ENCODE results near the gene NTMT2.
"Not testable (repeated sequence)": the region's sequence is repeated elsewhere in the genome, so short reads cannot be mapped to it uniquely, and the experiment has no call there.

The NTMT2 gene

GRCh38 chr1:170170513-170170912, 24.8 kb downstream of the NTMT2 start:
- H3K27ac Mint-ChIP-seq, H3K4me3 Mint-ChIP-seq: not testable (repeated sequence)

GRCh38 chr1:170174395-170174794, 28.6 kb downstream of the NTMT2 start:
- intact Hi-C loops (cut with micrococcal nuclease), result no loop called here
- Mint-ChIP-seq H3K27ac (no peak overlapping the region), H3K27me3 (no peaks in the 10 kb centered on the region), H3K4me1 (ENCODE audit: low read depth) (no peaks in the 10 kb centered on the region), H3K36me3 (ENCODE audit: low read depth) (no peaks in the 10 kb centered on the region), H3K9me3 (peaks cover 65% of the 10 kb centered on the region), H3K4me3 (no peak overlapping the region)

More at GRCh38 chr1:170170513-170170912, 24.8 kb downstream of the NTMT2 start:
- H3K27me3 Mint-ChIP-seq; H3K36me3 Mint-ChIP-seq (ENCODE audit: low read depth); intact Hi-C loops (cut with micrococcal nuclease); H3K4me1 Mint-ChIP-seq (ENCODE audit: low read depth): not testable (repeated sequence)
- peaks cover 50% of the 10 kb centered on the region for H3K9me3 Mint-ChIP-seq

GRCh38 chr1:170175041-170175440, 29.3 kb downstream of the NTMT2 start:
- no peak overlapping the region for H3K27ac Mint-ChIP-seq
- no peaks in the 10 kb centered on the region for H3K36me3 Mint-ChIP-seq (ENCODE audit: low read depth)

GRCh38 chr1:170175484-170175883, 29.7 kb downstream of the NTMT2 start:
- H3K9me3 Mint-ChIP-seq, result peaks cover 59% of the 10 kb centered on the region
- intact Hi-C loops (cut with micrococcal nuclease), result no loop called here
- H3K27me3 Mint-ChIP-seq, result no peaks in the 10 kb centered on the region
- no peaks in the 10 kb centered on the region for H3K36me3 Mint-ChIP-seq (ENCODE audit: low read depth)
- H3K4me3 Mint-ChIP-seq, result no peak overlapping the region
- no peak overlapping the region for H3K27ac Mint-ChIP-seq
- no peaks in the 10 kb centered on the region for H3K4me1 Mint-ChIP-seq (ENCODE audit: low read depth)

More at GRCh38 chr1:170175041-170175440, 29.3 kb downstream of the NTMT2 start:
- Mint-ChIP-seq H3K4me1 (ENCODE audit: low read depth) (no peaks in the 10 kb centered on the region), H3K9me3 (peaks cover 63% of the 10 kb centered on the region), H3K27me3 (no peaks in the 10 kb centered on the region), H3K4me3 (no peak overlapping the region)
- intact Hi-C loops (cut with micrococcal nuclease), result no loop called here

GRCh38 chr1:170176772-170177171, 31.0 kb downstream of the NTMT2 start:
- Mint-ChIP-seq H3K4me3 (no peak overlapping the region), H3K9me3 (peaks cover 46% of the 10 kb centered on the region), H3K27ac (no peak overlapping the region), H3K4me1 (ENCODE audit: low read depth) (no peaks in the 10 kb centered on the region), H3K36me3 (ENCODE audit: low read depth) (no peaks in the 10 kb centered on the region), H3K27me3 (no peaks in the 10 kb centered on the region)
- intact Hi-C loops (cut with micrococcal nuclease), result no loop called here

- H3K4me1 Mint-ChIP-seq (ENCODE audit: low read depth), result no peaks in the 10 kb centered on the region
- H3K36me3 Mint-ChIP-seq (ENCODE audit: low read depth), result no peaks in the 10 kb centered on the region
- H3K9me3 Mint-ChIP-seq, result peaks cover 3% of the 10 kb centered on the region
- H3K27me3 Mint-ChIP-seq, result no peaks in the 10 kb centered on the region
- intact Hi-C loops (cut with micrococcal nuclease), result no loop called here
- no peak overlapping the region for H3K4me3 Mint-ChIP-seq
- H3K27ac Mint-ChIP-seq, result no peak overlapping the region
Measured at GRCh38 chr1:170182442-170182841, 36.7 kb downstream of the NTMT2 start.

GRCh38 chr1:170192546-170192945, 46.8 kb downstream of the NTMT2 start:
- Mint-ChIP-seq H3K4me1 (ENCODE audit: low read depth) (no peaks in the 10 kb centered on the region), H3K36me3 (ENCODE audit: low read depth) (no peaks in the 10 kb centered on the region), H3K4me3 (no peak overlapping the region), H3K27ac (no peak overlapping the region), H3K27me3 (no peaks in the 10 kb centered on the region), H3K9me3 (peaks cover 33% of the 10 kb centered on the region)
- intact Hi-C loops (cut with micrococcal nuclease), result no loop called here

- Mint-ChIP-seq H3K4me1 (ENCODE audit: low read depth) (no peaks in the 10 kb centered on the region), H3K4me3 (no peak overlapping the region), H3K27me3 (no peaks in the 10 kb centered on the region), H3K27ac (no peak overlapping the region), H3K36me3 (ENCODE audit: low read depth) (no peaks in the 10 kb centered on the region), H3K9me3 (peaks cover 19% of the 10 kb centered on the region)
- intact Hi-C loops (cut with micrococcal nuclease), result no loop called here
Measured at GRCh38 chr1:170194451-170194850, 48.7 kb downstream of the NTMT2 start.

GRCh38 chr1:170196490-170197236, 50.9 kb downstream of the NTMT2 start:
- Mint-ChIP-seq H3K27me3 (no peaks in the 10 kb centered on the region), H3K27ac (no peak overlapping the region), H3K9me3 (peaks cover under 1% of the 10 kb centered on the region), H3K4me3 (no peak overlapping the region), H3K36me3 (ENCODE audit: low read depth) (no peaks in the 10 kb centered on the region), H3K4me1 (ENCODE audit: low read depth) (no peaks in the 10 kb centered on the region)
- intact Hi-C loops (cut with micrococcal nuclease), result no loop called here

GRCh38 chr1:170198090-170198489, 52.3 kb downstream of the NTMT2 start:
- no peaks in the 10 kb centered on the region for H3K36me3 Mint-ChIP-seq (ENCODE audit: low read depth)
- H3K27me3 Mint-ChIP-seq, result no peaks in the 10 kb centered on the region
- no peaks in the 10 kb centered on the region for H3K4me1 Mint-ChIP-seq (ENCODE audit: low read depth)
- H3K4me3 Mint-ChIP-seq, result no peak overlapping the region
- H3K9me3 Mint-ChIP-seq, result peaks cover 8% of the 10 kb centered on the region
- intact Hi-C loops (cut with micrococcal nuclease), result no loop called here
- no peak overlapping the region for H3K27ac Mint-ChIP-seq

GRCh38 chr1:170198584-170198983, 52.8 kb downstream of the NTMT2 start:
- H3K36me3 Mint-ChIP-seq (ENCODE audit: low read depth), result no peaks in the 10 kb centered on the region
- H3K4me1 Mint-ChIP-seq (ENCODE audit: low read depth), result no peaks in the 10 kb centered on the region
- no peak overlapping the region for H3K27ac Mint-ChIP-seq
- intact Hi-C loops (cut with micrococcal nuclease), result no loop called here
- H3K4me3 Mint-ChIP-seq, result no peak overlapping the region
- no peaks in the 10 kb centered on the region for H3K27me3 Mint-ChIP-seq
- peaks cover 8% of the 10 kb centered on the region for H3K9me3 Mint-ChIP-seq

- Mint-ChIP-seq H3K4me3 (no peak overlapping the region), H3K27ac (no peak overlapping the region), H3K27me3 (no peaks in the 10 kb centered on the region), H3K9me3 (peaks cover 8% of the 10 kb centered on the region), H3K36me3 (ENCODE audit: low read depth) (no peaks in the 10 kb centered on the region), H3K4me1 (ENCODE audit: low read depth) (no peaks in the 10 kb centered on the region)
- intact Hi-C loops (cut with micrococcal nuclease), result no loop called here
Measured at GRCh38 chr1:170200161-170200560, 54.4 kb downstream of the NTMT2 start.

GRCh38 chr1:170200621-170201397, 55.0 kb downstream of the NTMT2 start:
- H3K27ac Mint-ChIP-seq, result no peak overlapping the region
- intact Hi-C loops (cut with micrococcal nuclease), result no loop called here
- H3K4me1 Mint-ChIP-seq (ENCODE audit: low read depth), result no peaks in the 10 kb centered on the region
- H3K4me3 Mint-ChIP-seq, result no peak overlapping the region
- H3K36me3 Mint-ChIP-seq (ENCODE audit: low read depth), result no peaks in the 10 kb centered on the region
- peaks cover 14% of the 10 kb centered on the region for H3K9me3 Mint-ChIP-seq
- no peaks in the 10 kb centered on the region for H3K27me3 Mint-ChIP-seq

- Mint-ChIP-seq H3K9me3 (peaks cover 38% of the 10 kb centered on the region), H3K27ac (no peak overlapping the region), H3K36me3 (ENCODE audit: low read depth) (no peaks in the 10 kb centered on the region), H3K4me3 (no peak overlapping the region), H3K27me3 (no peaks in the 10 kb centered on the region), H3K4me1 (ENCODE audit: low read depth) (no peaks in the 10 kb centered on the region)
- intact Hi-C loops (cut with micrococcal nuclease), result no loop called here
Measured at GRCh38 chr1:170203693-170204092, 57.9 kb downstream of the NTMT2 start.
